Measurements from ENCODE around the gene ZDHHC7. TPM values are rescaled to one million over a fixed set of nuclear protein-coding genes. Genes with fewer than 3 reads are reported as not detected.

The ZDHHC7 gene
- total RNA-seq = 77.2 and 103 TPM in 2 replicates

GRCh38 chr16:85010931-85011845 lies at the start of gene ZDHHC7:
TSS of gene ZDHHC7 (minus strand) at chr16:85011535. CDS start at chr16:84990618, 20,917 bp downstream.

DNA sequence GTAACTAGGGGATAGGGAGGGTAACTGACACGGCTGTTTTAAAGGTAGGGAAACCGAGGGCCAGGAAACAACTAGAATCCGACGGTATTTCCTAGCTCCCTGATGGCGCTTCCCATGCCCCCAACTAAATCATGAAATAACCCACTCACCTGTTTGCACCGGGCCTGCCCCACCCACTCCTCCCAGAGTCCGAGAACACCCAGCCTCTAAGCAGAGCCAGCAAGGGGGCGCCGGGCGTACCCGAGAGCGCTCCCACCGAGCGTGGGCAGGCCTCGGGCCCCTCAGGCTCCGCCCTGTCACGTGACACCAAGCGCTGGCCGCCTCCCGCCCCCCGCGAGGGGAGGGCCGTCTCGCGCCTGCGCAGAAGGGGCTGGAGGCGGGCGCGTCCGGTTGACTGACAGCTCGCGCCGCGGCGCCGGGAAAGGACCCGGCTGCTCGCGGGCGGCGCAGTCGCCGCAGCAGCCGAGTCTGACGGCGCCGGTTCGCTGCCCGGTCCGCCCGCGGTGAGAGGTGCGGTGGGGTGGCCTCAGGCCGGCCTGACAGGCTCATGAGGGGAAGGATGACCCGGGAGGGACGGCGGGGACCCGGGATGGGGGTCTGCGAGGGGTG lies 16.1 kb upstream of the ZDHHC7 start, which contains the start of gene KIAA0513:
TSS of gene KIAA0513 (plus strand) at position 447 of the 609 bp plus-strand sequence. CDS start 39,277 bp downstream, outside the sequence.

Other genes starting within 250 kb of the ZDHHC7 start
- 47.8 and 487 TPM in 2 replicates for gene CRISPLD2, start 191.6 kb downstream of the ZDHHC7 start, total RNA-seq
- 15.0 and 17.5 TPM in 2 replicates for gene KIAA0513, start 16.3 kb upstream of the ZDHHC7 start, total RNA-seq
- not detected in 2 replicates for gene CIBAR2, start 100.9 kb upstream of the ZDHHC7 start, total RNA-seq